GM12865 (cell line): ENCODE measurements around the gene TIMM10B.

Experiments used
- DNase-seq: peaks from one replicate; pipeline ENCODE4 v3.0.0; 2010; ENCODE audit warnings: low read depth
- H3K4me3 ChIP-seq: 2 replicates; pipeline ENCODE4 v1.5.1; 2011; ENCODE audit warnings: mild to moderate bottlenecking, low read depth, low read length, control low read depth
- CTCF ChIP-seq: IDR thresholded peaks from 2 replicates; pipeline ENCODE4 v1.5.1; 2011; ENCODE audit warnings: low read length, control low read depth, low read depth, inconsistent platforms; ENCODE audit not compliant: insufficient read depth; ENCODE audit errors: missing control alignments

TIMM10B gene

GRCh38 chr11:6480299-6480914 is 894 bp upstream of the TIMM10B start:
- TF ChIP-seq CTCF = no peak
- peak overlapping the region; percentile 76 for H3K4me3 ChIP-seq
- no peak for DNase-seq

- TF ChIP-seq CTCF = no peak
- no peak for DNase-seq
- peak overlapping the region; percentile 76 for H3K4me3 ChIP-seq
Measured at GRCh38 chr11:6481924-6482275, 599 bp downstream of the TIMM10B start.

- no peak for DNase-seq
- peak overlapping the region; percentile 76 for H3K4me3 ChIP-seq
- TF ChIP-seq CTCF = no peak
Measured at GRCh38 chr11:6482441-6482840, 1.1 kb downstream of the TIMM10B start.

- no peak for TF ChIP-seq CTCF
- no peak overlapping the region for H3K4me3 ChIP-seq
- no peak for DNase-seq
Measured at GRCh38 chr11:6483015-6483414, 1.7 kb downstream of the TIMM10B start.

- no peak for TF ChIP-seq CTCF
- DNase-seq = no peak
- H3K4me3 ChIP-seq = no peak overlapping the region
Measured at GRCh38 chr11:6485661-6486060, 4.4 kb downstream of the TIMM10B start.

- no peak overlapping the region for H3K4me3 ChIP-seq
- no peak for TF ChIP-seq CTCF
- DNase-seq = no peak
Measured at GRCh38 chr11:6486256-6486655, 5.0 kb downstream of the TIMM10B start.

- no peak for DNase-seq
- H3K4me3 ChIP-seq = no peak overlapping the region
- TF ChIP-seq CTCF = no peak
Measured at GRCh38 chr11:6486938-6487337, 5.6 kb downstream of the TIMM10B start.
